HG03460 (cell line): ENCODE measurements around the gene TLK2.
"Not testable (repeated sequence)": the region's sequence is repeated elsewhere in the genome, so short reads cannot be mapped to it uniquely, and the experiment has no call there.

Source experiments
- ATAC-seq: cut with Tn5 transposase; IDR thresholded peaks from one replicate; pipeline ENCODE4 v1.9.1; 2021; ENCODE audit not compliant: unreplicated experiment

TLK2 gene

DNA sequence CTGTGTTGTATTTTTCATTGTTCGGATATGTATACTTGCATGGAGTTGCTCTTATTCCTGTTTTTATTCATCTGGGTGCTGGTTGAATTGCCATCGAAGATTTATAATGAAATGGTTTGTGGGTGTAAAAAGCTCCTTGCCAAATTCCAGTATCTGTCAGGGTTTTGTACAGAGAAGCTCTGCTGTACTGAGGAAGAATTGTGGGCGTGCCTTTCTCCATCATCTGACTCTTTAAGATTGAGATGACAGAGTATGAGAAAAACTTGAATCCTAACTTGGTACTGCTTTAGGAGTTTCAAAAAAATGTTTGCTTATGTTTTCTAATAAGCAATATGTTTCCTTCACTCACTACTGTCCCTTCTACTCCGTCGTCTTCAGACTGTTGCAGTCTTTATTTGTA lies 78.9 kb downstream of the TLK2 start:
- ATAC-seq, result not testable (repeated sequence)

DNA sequence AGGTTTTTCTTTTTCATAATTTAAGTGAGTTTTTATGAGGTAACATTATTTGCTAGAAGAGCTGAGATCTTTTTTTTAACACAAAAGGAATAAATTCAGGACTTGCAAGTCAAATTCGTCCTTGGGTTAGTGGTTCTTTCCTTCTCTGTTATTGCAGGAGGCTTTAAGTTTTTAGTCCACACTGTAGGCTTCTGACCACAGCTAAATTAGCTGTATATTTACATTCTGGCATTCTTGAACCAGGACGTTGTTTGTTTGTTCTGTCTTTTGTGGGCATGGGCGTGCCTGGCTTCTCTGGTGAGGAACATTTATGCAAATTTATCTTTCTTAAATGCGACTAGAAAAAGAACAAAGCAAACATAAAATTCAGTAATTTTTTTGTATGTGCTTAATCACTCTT lies 80.3 kb downstream of the TLK2 start:
- not testable (repeated sequence) for ATAC-seq

DNA sequence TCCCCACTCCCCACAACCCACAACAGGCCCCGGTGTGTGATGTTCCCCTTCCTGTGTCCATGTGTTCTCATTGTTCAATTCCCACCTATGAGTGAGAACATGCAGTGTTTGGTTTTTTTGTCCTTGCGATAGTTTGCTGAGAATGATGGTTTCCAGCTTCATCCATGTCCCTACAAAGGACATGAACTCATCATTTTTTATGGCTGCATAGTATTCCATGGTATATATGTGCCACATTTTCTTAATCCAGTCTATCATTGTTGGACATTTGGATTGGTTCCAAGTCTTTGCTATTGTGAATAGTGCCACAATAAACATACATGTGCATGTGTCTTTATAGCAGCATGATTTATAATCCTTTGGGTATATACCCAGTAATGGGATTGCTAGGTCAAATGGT lies 82.3 kb downstream of the TLK2 start:
- ATAC-seq, result not testable (repeated sequence)

DNA sequence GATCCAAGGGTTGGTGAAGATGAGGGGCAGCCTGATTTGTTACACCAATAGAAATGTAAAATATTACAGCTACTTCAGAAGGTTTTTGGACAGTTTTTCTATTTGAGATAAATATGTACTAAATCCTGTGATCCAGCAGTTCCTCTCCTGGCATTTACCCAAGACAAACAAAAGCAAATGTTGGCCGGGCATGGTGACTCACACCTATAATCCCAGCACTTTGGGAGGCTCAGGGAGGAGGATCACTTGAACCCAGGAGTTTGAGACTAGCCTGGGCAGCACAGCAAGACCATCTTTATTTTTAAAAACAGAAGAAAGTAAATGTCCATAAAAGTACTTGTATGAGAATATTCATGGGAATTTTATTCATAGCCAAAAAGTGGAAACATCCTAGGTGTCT lies 84.0 kb downstream of the TLK2 start:
- no peak for ATAC-seq

DNA sequence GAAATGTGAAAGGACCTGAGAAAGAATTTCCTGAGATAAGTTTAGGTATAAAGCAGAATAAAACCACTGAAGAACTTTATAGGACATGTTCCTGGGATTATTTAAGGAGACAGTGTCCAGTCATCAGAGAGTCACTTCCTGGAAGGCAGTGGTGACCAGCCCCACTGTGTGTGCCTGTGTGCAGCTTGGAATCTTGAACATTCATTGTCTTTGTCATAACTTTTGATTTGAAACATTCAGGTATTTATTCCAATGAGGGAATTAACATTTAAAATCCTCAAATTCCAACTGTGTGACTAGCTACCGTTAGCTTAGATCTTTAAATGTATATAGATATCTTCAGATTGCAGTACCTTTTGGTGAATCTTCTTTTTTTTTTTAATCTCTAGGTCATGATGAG lies 87.2 kb downstream of the TLK2 start:
- ATAC-seq, result no peak

DNA sequence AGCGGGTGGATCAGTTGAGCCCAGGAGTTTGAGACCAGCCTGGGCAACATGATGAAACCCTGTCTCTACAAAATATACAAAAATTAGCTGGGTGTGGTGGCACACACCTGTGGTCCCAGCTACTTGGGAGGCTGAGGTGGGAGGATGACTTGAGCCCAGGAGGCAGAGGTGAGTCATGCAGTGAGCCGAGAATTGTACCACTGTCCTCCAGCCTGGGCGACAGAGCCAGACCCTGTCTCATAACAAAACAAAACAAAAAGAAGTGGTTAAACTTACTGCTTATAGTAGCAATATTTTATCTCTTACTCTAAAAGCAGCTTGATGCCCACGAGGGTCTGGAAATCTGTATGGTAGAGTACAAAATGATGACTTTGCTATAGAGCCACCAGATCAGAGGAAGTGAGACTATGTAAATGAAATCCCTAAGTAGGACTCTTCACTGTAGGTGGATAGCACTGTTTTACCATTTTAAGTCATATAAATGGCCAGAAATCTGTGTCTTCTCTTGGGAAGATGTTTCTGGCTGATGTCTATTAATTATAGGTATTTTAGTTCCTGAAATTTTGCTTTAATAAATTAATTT lies 88.5 kb downstream of the TLK2 start:
- no peak for ATAC-seq

DNA sequence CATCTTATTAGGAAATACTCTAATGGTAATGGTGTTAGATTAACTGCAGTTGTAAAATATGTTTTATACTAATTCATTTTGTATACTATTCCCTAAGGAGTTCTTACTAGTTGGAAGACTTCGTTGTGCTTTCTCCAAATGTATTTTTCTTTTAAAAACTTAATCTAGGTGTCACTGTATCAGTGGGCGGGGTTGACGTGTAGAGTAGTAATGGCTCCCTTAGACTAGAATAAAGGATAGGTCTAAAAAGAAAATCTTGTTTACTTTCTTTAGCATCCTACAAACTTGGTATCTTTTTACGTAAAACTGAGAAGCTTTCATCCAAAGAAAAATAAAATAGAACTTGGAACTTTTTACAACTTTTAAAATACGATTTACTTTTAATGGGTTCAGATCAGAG lies 93.9 kb downstream of the TLK2 start:
- ATAC-seq, result no peak

DNA sequence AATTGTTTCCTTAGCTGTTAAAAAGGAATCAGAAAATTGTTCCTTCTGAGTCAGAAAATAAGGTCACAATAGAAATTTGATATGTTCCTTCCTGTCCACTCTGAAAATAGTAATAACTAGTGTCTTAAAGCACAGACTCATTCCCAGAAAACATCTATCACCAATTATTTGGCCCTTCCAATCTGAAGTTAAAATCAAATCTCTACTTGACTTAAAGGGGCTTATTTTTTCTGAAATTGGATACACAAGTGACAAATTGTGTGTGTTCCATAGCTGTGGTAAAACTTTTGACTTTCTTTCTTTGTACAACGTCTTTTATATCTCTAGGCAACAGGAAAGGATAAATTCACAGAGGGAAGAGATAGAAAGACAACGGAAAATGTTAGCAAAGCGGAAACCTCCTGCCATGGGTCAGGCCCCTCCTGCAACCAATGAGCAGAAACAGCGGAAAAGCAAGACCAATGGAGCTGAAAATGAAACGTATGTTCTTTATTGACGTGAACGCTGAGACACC lies 94.3 kb downstream of the TLK2 start:
- no peak for ATAC-seq

DNA sequence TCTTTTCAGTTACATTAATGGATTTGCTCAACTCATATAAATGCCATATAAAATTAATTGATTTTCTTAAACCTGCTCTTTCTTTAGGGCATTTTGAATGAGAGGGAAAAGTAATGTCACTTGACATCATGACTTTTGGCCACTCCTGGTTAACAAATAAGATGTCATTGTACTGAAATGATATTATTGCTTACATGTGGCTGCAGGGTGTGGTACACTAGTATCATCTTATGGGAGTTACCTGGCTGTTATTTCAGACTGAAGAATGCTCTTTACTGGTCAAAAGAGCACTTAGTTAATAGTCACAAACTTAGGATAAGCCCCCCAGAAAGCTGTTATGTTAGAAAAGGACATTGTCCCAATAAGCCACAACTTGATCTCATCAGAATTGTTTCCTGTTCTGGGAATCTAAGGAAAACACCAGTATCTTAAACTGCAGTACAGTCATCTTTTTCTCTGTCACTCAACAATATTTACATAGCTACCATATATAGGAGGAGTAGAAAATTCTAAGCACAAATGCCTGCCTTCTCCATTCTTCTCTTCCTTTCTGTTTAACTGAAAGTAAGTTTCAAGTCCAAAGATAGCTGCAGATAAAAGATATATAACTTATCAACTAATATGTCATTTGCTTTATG lies 95.0 kb downstream of the TLK2 start:
- no peak for ATAC-seq

DNA sequence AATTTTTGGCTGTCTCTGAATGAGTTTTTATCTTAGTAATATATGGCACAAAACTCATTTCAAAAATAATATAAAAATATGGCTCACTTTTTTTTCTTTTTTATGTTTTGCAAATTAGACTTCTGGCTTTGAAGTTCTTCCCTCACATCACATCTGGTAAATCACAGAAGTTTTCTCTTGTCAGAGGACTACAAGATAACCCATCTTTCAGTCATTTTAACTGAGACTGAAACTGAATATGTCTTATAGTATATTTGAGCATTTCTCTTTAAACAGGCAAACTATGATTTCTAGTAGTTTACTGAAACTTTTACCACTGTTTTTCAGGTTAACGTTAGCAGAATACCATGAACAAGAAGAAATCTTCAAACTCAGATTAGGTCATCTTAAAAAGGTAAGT lies 97.8 kb downstream of the TLK2 start:
- no peak for ATAC-seq

DNA sequence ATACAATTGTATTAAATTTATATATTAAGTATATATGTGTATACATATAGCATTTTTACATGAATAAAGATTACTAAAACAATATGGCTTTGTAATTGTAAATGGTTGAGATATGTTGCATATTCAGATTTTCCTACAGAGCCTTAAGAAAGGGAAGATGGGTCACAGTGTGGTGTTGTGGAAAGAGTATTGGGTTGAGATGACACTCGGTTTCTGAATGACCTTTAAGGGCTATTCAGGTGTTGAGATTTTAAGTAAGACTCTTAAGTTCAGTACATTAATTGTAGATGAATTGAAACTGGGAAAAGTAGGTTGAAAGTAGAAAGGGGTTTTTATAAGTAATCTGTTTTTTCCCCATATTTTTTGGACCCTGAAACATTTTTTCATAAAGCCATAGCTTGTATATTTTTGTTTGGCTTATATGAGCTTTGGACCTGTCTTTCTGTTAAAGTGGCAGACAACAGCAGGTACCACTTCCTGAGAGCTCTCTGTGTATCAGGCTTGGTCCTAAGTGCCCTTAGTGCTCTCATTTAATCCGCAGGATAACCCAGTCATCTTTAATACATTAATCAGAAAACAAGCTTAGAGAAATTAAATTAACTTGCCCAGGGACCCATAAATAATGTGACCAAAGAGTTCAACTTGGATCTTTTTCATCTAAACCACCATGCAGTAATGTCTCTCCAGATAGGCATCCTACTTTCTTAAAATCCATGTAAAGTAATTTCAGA lies 100.3 kb downstream of the TLK2 start:
- no peak for ATAC-seq

DNA sequence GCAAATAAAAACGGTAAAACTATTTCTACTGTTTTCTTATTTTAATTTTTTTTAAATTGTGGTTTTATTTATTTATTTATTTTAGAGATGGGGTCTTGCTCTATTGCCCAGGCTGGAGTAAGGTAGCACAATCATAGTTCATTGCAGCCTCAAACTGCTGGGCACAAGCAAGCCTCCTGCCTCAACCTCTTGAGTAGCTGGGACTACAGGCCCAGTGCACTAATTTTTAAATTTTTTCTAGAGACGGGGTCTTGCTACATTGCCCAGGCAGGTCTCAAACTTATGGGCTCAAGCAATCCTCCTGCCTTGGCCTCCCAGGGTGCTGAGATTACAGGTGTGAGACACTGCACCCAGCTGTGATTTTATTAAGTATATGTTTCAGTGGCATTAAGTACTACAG lies 102.3 kb downstream of the TLK2 start:
- no peak for ATAC-seq

DNA sequence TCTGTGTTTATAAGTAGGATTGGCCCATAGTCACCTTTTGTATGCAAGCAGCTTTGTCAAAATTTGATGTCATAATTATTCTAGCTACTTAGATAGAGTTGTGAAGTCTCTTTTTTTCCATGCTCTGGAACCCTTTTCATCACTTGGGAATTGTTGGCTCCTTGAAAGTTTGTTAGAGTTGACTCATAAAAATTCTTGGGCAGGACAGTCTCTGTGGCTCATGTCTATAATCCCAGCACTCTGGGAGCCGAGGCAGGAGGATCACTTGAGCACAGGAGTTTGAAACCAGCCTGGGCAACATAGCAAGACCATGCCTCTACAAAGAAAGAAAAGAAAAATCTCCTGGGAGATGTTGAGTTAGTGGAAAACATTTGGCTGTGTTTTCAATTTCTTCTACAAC lies 103.1 kb downstream of the TLK2 start:
- no peak for ATAC-seq

DNA sequence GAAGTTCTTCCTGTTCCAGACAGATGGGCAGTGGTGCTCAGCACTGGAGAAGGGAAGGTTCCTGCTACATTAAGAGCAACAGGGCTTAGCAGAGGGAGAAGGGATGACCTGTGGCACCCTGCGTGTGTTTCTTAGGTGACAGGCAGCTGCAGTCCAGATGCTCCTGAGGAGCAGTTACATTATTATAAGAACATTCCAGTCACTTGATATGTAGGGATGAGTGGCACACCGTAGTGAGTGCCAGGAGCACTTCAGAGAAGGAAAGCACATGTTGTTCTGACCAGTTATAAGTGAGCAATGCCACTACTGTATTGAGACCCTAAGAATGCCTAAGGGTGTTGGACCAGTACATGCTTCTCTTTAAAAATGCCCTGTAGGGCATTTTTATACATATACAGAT lies 108.9 kb downstream of the TLK2 start:
- ATAC-seq, result no peak

DNA sequence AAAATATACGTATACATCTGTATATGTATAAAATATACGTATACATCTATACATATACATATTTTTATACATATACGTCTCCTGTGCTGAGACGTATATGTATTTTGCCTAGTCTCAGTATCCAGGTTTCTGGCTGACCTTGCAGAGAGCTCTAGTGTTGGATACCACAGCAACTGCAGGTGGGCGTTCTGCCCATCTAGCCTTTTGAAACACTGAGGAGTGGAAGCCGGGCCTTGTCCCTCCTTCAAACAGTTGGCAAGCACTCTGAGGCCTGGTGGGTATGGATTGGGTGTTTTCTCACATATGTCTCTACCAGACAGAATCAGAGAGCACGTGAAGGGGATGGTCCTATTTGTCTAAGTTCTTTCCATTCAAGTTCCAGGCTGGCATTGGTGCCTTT lies 109.5 kb downstream of the TLK2 start:
- no peak for ATAC-seq

DNA sequence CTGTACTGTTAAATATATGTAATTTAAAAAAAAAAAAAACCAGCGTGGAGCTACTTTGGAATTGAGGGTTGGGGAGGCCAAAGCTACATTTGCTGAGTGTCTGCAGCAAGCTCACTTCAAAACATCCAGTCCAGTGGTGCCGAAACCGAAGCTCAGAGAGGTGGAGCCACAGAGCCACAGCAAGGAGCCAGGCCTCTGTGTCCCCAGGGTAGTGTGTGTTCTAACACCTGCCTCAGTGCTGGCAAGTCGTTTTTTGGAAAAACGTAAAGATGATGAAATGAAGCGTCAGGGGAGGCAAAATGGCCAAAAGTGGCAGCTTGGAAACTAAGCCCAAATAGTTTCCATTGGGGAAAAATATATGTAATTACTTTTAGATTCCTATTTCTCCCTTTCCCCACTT lies 112.7 kb downstream of the TLK2 start:
- no peak for ATAC-seq

DNA sequence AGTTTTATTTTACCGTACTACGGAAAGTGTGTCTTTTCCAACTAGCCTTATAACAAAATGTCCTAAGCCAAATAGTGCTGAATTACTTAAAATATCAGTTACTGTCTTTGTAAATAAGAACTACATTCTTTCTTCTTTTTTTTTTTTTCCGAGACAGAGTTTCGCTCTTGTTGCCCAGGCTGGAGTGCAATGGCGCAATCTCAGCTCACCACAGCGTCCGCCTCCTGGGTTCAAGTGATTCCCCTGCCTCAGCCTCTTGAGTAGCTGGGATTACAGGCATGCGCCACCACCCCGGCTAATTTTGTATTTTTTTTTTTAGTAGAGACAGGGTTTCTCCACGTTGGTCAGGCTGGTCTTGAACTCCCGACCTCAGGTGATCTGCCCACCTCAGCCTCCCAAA lies 113.2 kb downstream of the TLK2 start:
- ATAC-seq, result not testable (repeated sequence)

DNA sequence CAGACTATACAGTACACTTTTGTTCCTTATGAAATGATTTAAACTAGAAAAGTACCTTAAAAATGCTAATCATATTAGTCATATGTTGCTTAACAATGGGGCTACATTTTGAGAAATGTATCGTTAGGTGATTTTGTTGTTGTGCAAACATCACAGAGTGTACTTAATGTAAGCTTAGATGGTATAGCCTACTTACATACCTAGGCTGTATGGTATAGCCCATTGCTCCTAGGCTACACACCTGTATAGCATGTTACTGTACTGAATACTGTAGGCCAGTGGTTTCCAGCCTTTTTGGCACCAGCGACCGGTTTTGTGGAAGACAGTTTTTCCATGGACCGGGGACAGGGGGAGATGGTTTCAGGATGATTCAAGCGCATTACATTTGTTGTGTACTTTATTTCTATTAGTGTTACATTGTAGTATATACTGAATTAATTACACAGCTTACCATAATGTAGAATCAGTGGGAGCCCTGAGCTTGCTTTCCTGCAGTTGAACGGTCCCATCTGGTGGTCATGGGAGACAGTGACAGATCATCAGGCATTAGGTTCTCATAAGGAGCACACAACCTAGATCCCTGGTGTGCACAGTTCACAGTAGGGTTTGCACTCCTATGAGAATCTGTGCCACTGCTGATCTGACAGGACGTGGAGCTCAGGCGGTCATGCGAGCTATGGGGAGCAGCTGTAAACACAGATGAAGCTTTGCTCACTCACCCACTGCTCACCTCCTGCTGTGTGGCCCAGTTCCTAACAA lies 113.9 kb downstream of the TLK2 start:
- ATAC-seq, result no peak

DNA sequence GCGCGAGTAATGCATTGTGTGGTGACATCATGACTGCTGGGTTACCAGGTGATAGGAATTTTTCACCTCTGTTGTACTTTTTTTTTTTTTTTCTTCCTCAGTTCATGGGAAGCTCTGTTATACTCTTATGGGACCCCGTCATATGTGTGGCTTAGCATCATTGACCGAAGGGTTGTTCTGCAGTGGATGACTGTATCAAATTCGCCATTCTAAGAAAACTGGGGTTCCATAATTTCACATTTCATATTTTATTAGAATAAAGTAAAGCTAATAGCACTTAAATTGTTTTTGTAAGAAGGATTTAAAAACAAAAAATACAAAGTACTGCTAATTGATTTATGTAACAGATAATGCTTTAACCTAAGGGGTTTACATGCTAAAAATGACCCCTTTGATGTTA lies 116.9 kb downstream of the TLK2 start:
- no peak for ATAC-seq

DNA sequence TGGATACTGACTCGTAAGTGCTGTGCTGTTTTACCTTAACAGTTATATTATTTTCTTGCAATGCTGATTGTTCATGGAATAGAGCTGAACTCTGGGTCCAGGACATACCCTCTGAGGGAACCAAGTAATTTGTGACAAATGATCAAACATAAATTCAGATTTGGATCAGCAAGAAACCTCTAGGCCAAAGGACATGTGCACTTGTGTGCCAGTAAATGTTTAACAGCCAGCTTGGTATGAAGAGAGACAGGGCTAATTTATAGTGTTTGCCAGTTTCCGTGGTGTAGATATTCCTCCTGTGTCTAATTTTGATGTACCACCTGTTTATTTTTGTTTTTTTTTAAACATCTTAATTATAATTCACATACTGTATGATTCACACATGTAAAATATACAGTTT lies 118.0 kb downstream of the TLK2 start:
- no peak for ATAC-seq

DNA sequence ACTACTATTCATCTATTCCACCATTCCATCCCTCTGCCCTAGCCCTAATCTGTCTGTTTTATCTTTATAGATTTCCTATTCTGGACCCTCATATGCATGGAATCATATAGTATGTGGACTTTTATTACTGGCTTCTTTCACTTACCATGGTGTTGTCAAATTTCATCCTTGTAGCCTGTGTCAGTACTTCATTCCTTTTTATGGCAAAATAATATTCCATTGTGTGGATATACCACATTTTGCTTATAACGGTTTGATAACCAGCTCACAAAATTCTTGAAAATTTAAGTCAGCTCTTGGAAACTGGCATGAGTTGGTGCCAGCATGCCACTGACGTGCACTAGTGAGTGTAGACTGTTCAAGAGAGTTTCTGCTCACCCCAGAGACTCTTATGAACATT lies 118.5 kb downstream of the TLK2 start:
- no peak for ATAC-seq

DNA sequence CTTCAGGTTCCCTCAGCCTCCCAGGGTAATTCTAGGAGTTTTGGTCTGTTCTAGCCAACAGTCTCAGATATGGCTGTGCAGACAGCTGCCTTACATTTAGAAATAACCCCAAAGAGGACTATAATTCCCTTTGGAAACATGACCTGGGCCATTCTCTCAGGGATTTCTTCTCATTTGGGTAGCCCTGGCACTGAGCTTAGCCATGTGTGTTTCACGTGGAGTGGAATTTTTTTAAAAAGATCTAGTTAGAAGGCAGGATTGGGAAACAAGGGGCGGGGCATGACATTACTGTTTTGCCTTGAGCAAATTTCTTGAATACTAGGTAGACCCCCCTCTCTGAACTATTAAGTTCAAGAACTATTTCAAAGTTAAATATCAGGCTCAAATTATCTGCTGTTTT lies 119.3 kb downstream of the TLK2 start:
- no peak for ATAC-seq
